HG03108 (cell line): ENCODE measurements around the gene CACNB4.
"Not testable (repeated sequence)": the region's sequence is repeated elsewhere in the genome, so short reads cannot be mapped to it uniquely, and the experiment has no call there.

ENCODE experiments used
- ATAC-seq: cut with Tn5 transposase; IDR thresholded peaks from one replicate; pipeline ENCODE4 v1.9.1; 2021; ENCODE audit warnings: moderate library complexity; ENCODE audit not compliant: unreplicated experiment

Gene CACNB4

GRCh38 chr2:152025678-152026287 lies 73.1 kb downstream of the CACNB4 start:
- peak; percentile 89 for ATAC-seq

DNA sequence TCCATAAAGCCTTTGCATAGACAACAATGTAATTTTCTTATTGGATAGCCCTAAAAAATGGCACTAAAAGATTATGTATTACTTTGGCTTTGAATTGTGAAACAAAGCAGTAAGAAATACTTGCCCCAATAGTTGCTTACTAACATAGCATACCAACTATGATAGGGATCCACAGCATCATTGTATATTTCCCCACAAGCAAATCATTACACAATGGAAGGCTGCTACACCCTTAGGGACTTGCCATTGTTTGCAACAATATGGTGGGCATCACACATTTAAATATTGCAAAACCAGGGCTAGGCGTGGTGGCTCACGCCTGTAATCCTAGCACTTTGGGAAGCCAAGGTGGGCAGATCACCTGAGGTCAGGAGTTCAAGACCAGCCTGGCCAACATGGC lies 74.4 kb downstream of the CACNB4 start:
- no peak for ATAC-seq

DNA sequence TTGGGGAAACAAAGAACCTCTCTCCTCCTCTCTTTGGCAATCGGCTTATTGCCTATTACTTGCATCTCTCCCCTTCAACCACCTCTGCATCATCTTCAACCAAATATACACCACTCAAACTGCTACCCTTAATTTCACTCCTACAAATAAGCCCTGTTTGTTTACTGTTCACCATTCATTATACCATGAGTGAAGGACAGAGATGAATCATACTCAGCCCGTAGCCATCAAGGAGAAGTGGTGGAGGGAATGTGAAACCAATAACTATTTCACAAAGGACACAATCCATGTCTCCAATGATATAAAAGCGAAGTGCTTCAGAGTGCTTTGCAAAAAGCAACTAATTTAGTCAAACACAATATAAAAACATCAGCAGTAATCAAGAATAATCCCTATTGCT lies 76.8 kb downstream of the CACNB4 start:
- no peak for ATAC-seq

GRCh38 chr2:152021001-152021400 lies 77.8 kb downstream of the CACNB4 start:
- not testable (repeated sequence) for ATAC-seq

DNA sequence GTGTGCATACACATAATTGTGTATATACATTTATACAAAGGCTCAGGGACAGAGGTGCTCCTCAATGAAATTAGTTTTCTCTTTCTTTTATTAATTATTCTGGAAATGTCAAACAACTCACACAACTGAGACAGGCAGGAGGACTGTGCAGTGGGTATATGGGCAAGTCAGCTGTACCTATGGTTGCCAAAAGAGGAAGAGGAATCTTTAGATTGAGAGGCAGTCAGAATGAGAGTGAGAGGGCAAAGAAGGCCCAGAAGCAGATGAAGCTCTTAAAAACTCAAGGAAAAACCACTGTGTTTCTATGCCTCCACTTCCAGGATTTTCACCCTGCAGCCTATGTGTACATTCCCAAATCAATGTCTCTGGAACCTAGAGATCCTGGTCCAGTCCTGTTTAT lies 79.1 kb downstream of the CACNB4 start:
- ATAC-seq, result no peak

DNA sequence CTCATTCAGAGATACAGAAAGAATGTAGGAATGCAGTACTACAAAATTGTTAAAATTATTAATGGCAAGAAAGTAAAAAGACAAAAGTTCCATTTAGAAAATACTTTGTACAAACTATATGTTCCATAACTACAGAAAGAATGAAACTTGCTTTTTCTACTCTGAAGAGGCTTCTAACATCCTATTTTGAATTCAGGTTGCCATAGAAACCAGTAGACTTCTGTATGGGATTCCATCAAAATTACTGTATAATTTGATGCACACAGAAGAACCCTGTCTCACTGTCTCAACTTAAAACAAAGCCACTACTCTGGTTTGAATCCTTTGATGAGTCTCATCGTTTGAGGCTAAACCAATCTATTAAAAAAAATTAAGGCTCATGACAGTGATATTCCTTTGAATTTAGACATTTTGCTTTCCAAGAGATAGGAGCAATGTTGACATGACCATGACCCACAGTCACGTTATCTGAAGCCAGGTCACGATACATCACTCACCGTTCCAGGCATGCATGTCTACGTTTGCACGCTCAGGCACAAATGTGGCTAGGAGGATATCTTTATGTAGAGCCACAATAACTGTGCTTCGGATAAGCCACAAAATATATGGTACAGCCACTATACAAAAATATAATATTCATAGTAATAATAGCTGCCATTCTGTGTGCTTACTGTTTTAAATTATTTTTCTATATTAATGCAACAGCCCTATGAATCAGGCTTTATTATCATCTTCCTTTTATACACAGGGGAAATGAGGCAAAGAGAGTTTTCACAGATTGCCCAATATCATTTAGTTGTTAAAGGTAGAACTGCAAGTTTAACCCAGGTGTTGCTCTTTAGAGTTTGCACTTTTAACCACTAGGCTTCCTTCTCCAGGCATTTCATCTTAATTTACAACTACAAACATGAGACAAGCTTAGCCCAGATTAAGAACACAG lies 82.4 kb downstream of the CACNB4 start:
- no peak for ATAC-seq

- ATAC-seq, result no peak
Measured at GRCh38 chr2:152015552-152015951, 83.3 kb downstream of the CACNB4 start.

DNA sequence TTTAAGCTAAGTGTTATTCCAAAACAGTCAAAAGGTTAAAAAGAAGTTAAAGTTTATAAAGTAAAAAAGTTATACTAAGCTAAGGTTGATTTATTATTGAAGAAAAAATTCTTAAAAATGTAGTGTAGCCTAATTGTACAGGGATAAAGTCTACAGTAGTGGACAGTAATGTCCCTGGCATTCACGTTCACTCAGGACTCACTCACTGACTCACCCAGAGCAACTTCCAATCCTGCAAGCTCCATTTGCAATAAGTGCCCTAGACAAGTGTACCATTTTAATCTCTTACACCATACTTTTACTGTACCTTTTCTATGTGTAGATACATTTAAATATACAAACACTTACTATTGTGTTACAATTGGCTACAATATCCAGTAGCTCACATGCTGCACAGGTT lies 86.1 kb downstream of the CACNB4 start:
- no peak for ATAC-seq

DNA sequence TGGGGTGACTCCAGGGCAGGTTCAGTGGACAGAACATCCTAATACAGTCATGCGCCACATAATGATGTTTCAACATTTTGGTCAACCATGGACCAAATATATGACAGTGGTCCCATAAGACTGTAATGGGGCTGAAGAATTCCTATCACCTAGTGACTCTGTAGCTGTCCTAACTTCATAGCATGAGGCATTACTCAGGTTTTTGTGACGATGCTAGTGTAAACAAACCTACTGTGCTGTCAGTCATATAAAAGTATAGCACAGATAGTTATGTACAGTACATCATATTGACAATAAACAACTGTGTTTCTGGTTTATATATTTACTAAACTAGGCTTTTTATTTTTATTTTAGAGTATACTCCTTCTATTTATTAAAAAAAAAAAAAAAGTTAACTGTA lies 87.1 kb downstream of the CACNB4 start:
- ATAC-seq, result no peak

- no peak for ATAC-seq
Measured at GRCh38 chr2:152005607-152006006, 93.2 kb downstream of the CACNB4 start.

DNA sequence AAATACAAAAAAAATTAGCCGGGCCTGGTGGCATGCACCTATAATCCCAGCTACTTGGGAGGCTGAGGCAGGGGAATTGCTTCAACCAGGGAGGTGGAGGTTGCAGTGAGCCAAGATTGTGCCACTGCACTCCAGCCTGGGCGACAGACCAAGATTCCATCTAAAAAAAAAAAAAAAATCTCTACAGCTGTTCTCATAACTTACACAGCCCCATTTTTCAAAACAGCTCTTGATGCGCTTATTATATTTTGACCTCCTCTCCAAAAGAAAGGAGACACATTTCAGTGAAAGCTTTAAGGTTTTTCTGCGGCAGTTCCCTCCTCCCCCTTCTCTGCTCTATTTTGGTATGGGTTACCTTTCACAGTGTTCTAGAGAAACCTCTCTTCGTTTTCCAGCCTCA lies 95.6 kb downstream of the CACNB4 start:
- not testable (repeated sequence) for ATAC-seq

- ATAC-seq, result peak; percentile 61
Measured at GRCh38 chr2:151999053-151999452, 99.8 kb downstream of the CACNB4 start.

- ATAC-seq, result no peak
Measured at GRCh38 chr2:151996243-151997003, 102.4 kb downstream of the CACNB4 start.

DNA sequence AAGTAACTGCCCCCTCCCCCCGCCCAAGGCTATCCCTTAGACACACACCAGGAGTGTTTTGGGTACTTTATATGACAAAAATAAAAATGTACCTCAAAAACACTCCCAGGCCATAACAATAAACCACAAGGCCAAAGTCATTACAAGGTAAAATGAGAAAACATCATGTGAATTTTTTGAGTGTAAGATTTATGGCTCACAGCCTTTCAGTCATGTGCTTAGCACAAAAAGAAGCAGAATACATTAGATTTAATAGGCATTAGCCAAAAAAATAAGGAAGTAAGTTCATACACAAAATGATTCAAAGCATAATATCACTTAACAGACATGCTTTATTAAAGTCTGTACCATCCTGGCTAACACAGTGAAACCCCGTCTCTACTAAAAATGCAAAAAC lies 103.7 kb downstream of the CACNB4 start:
- no peak for ATAC-seq

GRCh38 chr2:151994178-151994577 lies 104.7 kb downstream of the CACNB4 start:
- not testable (repeated sequence) for ATAC-seq

GRCh38 chr2:151991010-151991409 lies 107.8 kb downstream of the CACNB4 start:
- ATAC-seq, result no peak

DNA sequence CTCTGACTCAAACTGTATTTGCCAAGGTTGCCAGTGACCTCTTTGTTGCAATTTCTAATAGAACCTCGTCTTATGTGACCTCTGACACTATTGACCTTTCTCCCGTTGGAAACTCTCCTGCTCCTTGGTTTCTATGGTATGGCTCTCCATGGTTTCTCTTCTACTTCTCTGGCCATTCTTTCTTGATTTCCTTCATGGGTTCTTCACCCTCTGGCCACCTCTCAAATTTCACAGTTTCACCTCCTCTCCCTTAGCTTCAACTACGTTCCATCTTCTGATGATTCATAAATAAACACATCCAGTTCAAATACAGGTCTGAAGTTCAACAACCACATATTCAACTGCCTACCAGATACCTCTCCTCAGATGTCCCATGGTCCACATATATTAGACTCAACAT lies 109.5 kb downstream of the CACNB4 start:
- no peak for ATAC-seq

GRCh38 chr2:151987484-151987883 lies 111.4 kb downstream of the CACNB4 start:
- ATAC-seq, result no peak

- ATAC-seq, result no peak
Measured at GRCh38 chr2:151984424-151985083, 114.3 kb downstream of the CACNB4 start.

GRCh38 chr2:151983221-151983620 lies 115.6 kb downstream of the CACNB4 start:
- ATAC-seq, result no peak

DNA sequence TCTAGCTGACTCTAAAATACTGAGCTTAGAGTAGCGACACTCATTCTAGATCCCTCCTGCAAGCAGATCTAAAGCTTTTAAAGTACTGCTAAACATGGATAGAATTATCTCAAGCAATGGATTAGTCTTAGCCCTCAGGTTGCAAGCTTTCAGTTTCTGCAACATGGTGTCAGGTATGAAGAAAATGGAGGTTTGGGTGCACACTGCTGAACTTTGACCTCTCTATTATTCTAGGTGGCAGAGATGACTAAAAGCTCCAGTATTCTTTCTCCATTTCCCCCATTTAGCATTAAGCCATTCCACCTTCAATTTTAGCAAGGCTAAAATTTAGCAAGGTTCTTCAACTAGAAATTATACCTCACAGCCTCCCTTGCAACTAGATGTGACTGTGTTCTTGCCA lies 117.0 kb downstream of the CACNB4 start:
- no peak for ATAC-seq
